ENCODE data around the gene PPFIBP1.
"Not testable (repeated sequence)": the region's sequence is repeated elsewhere in the genome, so short reads cannot be mapped to it uniquely, and the experiment has no call there.

The PPFIBP1 gene

GRCh38 chr12:27541031-27541719 is 17.2 kb downstream of the PPFIBP1 start:
- no peak for DNase-seq (ENCODE audit: low read depth, low spot score)
- no peaks in the 10 kb centered on the region; the same call in 1 of the 2 replicates for H3K36me3 ChIP-seq (ENCODE audit: insufficient read depth, low read length)
- no peak overlapping the region for H3K4me3 ChIP-seq
- no peaks in the 10 kb centered on the region for H3K9me3 ChIP-seq (ENCODE audit: low read depth, low read length)
- TF ChIP-seq POLR2AphosphoS5 (IDR thresholded peaks at IDR 0.05; ENCODE audit: borderline replicate concordance, low read depth, low read length) (no peak), FOXP2 (optimal IDR thresholded peaks at IDR 0.05; ENCODE audit: control extremely low read depth, extremely low read length, insufficient read depth) (no peak), EZH2 (IDR thresholded peaks at IDR 0.05) (no peak)
- H3K27ac ChIP-seq: no peak overlapping the region
- no peak overlapping the region for H3K9ac ChIP-seq (ENCODE audit: insufficient read length)

GRCh38 chr12:27542628-27543027 is 18.6 kb downstream of the PPFIBP1 start:
- DNase-seq (ENCODE audit: low read depth, low spot score): no peak
- TF ChIP-seq FOXP2 (optimal IDR thresholded peaks at IDR 0.05; ENCODE audit: control extremely low read depth, extremely low read length, insufficient read depth): no peak
- TF ChIP-seq EZH2 (IDR thresholded peaks at IDR 0.05): no peak
- TF ChIP-seq POLR2AphosphoS5 (IDR thresholded peaks at IDR 0.05; ENCODE audit: borderline replicate concordance, low read depth, low read length): no peak
- H3K9ac ChIP-seq (ENCODE audit: insufficient read length): no peak overlapping the region
- H3K36me3 ChIP-seq (ENCODE audit: insufficient read depth, low read length): no peaks in the 10 kb centered on the region
- H3K27ac ChIP-seq: no peak overlapping the region
- no peaks in the 10 kb centered on the region for H3K9me3 ChIP-seq (ENCODE audit: low read depth, low read length)
- H3K4me3 ChIP-seq: no peak overlapping the region

GRCh38 chr12:27544858-27545257 is 20.9 kb downstream of the PPFIBP1 start:
- not testable (repeated sequence) for H3K36me3 ChIP-seq (ENCODE audit: insufficient read depth, low read length); H3K4me3 ChIP-seq; H3K27ac ChIP-seq; DNase-seq (ENCODE audit: low read depth, low spot score); H3K9ac ChIP-seq (ENCODE audit: insufficient read length); H3K9me3 ChIP-seq (ENCODE audit: low read depth, low read length)

DNA sequence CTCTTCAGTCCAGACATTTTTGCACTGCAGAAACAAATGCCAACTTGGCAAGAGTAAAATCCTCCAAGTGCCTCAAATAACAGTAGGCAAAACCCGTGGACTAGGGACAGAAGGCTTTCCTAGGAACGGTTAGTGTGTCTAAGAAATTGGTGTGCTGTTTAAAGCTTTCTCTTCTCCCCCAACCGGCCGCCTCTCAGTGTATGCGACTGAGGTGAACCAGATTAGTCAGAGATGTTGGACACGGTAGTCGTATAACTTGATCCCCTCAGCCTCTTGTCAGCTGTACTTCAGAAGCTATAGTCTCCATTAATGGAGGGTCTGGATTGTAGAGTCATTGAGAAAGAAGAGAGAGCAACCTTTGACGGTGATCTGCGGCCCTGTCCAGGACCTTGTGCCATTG is 21.7 kb downstream of the PPFIBP1 start:
- Histone ChIP-seq H3K9me3 (ENCODE audit: low read depth, low read length) (no peaks in the 10 kb centered on the region), H3K4me3 (no peak overlapping the region), H3K36me3 (ENCODE audit: insufficient read depth, low read length) (no peaks in the 10 kb centered on the region), H3K9ac (ENCODE audit: insufficient read length) (no peak overlapping the region), H3K27ac (no peak overlapping the region)
- no peak for DNase-seq (ENCODE audit: low read depth, low spot score)
- TF ChIP-seq EZH2 (IDR thresholded peaks at IDR 0.05): no peak
- TF ChIP-seq FOXP2 (optimal IDR thresholded peaks at IDR 0.05; ENCODE audit: control extremely low read depth, extremely low read length, insufficient read depth): no peak

- H3K9ac ChIP-seq (ENCODE audit: insufficient read length): no peak overlapping the region
- no peaks in the 10 kb centered on the region for H3K36me3 ChIP-seq (ENCODE audit: insufficient read depth, low read length)
- no peak overlapping the region for H3K27ac ChIP-seq
- DNase-seq (ENCODE audit: low read depth, low spot score): no peak
- no peak for TF ChIP-seq EZH2 (IDR thresholded peaks at IDR 0.05)
- no peak for TF ChIP-seq POLR2AphosphoS5 (IDR thresholded peaks at IDR 0.05; ENCODE audit: borderline replicate concordance, low read depth, low read length)
- no peak for TF ChIP-seq FOXP2 (optimal IDR thresholded peaks at IDR 0.05; ENCODE audit: control extremely low read depth, extremely low read length, insufficient read depth)
- H3K9me3 ChIP-seq (ENCODE audit: low read depth, low read length): no peaks in the 10 kb centered on the region
- no peak overlapping the region for H3K4me3 ChIP-seq
These were observed 23.6 kb downstream of the PPFIBP1 start for GRCh38 chr12:27547592-27547991.

- Histone ChIP-seq H3K36me3 (ENCODE audit: insufficient read depth, low read length) (no peaks in the 10 kb centered on the region), H3K27ac (no peak overlapping the region), H3K9me3 (ENCODE audit: low read depth, low read length) (no peaks in the 10 kb centered on the region), H3K9ac (ENCODE audit: insufficient read length) (no peak overlapping the region), H3K4me3 (no peak overlapping the region)
- no peak for DNase-seq (ENCODE audit: low read depth, low spot score)
- TF ChIP-seq EZH2 (IDR thresholded peaks at IDR 0.05) (no peak), POLR2AphosphoS5 (IDR thresholded peaks at IDR 0.05; ENCODE audit: borderline replicate concordance, low read depth, low read length) (no peak), FOXP2 (optimal IDR thresholded peaks at IDR 0.05; ENCODE audit: control extremely low read depth, extremely low read length, insufficient read depth) (no peak)
These were observed 24.5 kb downstream of the PPFIBP1 start for GRCh38 chr12:27548301-27549199.

- Histone ChIP-seq H3K9ac (ENCODE audit: insufficient read length) (no peak overlapping the region), H3K27ac (no peak overlapping the region)
- no peak for DNase-seq (ENCODE audit: low read depth, low spot score)
These were observed 25.3 kb downstream of the PPFIBP1 start for GRCh38 chr12:27549236-27549800.

GRCh38 chr12:27549801-27550652 is 26.0 kb downstream of the PPFIBP1 start:
- no peak for DNase-seq (ENCODE audit: low read depth, low spot score)
- Histone ChIP-seq H3K9ac (ENCODE audit: insufficient read length) (no peak overlapping the region), H3K36me3 (ENCODE audit: insufficient read depth, low read length) (no peaks in the 10 kb centered on the region), H3K27ac (no peak overlapping the region), H3K9me3 (ENCODE audit: low read depth, low read length) (no peaks in the 10 kb centered on the region), H3K4me3 (peak overlapping the region; percentile 36; the same call in 1 of the 2 replicates)
- no peak for TF ChIP-seq FOXP2 (optimal IDR thresholded peaks at IDR 0.05; ENCODE audit: control extremely low read depth, extremely low read length, insufficient read depth)
- TF ChIP-seq EZH2 (IDR thresholded peaks at IDR 0.05): no peak
- no peak for TF ChIP-seq POLR2AphosphoS5 (IDR thresholded peaks at IDR 0.05; ENCODE audit: borderline replicate concordance, low read depth, low read length)

More at GRCh38 chr12:27549236-27549800, 25.3 kb downstream of the PPFIBP1 start:
- Histone ChIP-seq H3K9me3 (ENCODE audit: low read depth, low read length) (no peaks in the 10 kb centered on the region), H3K4me3 (no peak overlapping the region; the same call in 1 of the 2 replicates), H3K36me3 (ENCODE audit: insufficient read depth, low read length) (no peaks in the 10 kb centered on the region)
- TF ChIP-seq FOXP2 (optimal IDR thresholded peaks at IDR 0.05; ENCODE audit: control extremely low read depth, extremely low read length, insufficient read depth) (no peak), POLR2AphosphoS5 (IDR thresholded peaks at IDR 0.05; ENCODE audit: borderline replicate concordance, low read depth, low read length) (no peak), EZH2 (IDR thresholded peaks at IDR 0.05) (no peak)

Measured in SK-N-MC (cell line).